ENCODE data around the gene SHISA4.

GRCh38 chr1:201900476-201900875, 11.8 kb downstream of the SHISA4 start:
- TF ChIP-seq CTCF (IDR thresholded peaks at IDR 0.05) = no peak
- no peak for TF ChIP-seq POLR2A (IDR thresholded peaks at IDR 0.05)
